Natural killer cell (primary cell): Measurements from ENCODE around the gene FAM131C. TPM values are rescaled to one million over a fixed set of nuclear protein-coding genes. Genes with fewer than 3 reads are reported as not detected.

ENCODE experiments used
- ATAC-seq, 3 donors: fragments of 150-1000 bp in 2 of 3; fragments of 200-7000 bp in 1 of 3; cut with Tn5 transposase; 1 replicate in 1 of 3; 2 replicates in 2 of 3; pipeline ENCODE4 v1.10.0; 2021; ENCODE audit warnings: mild to moderate bottlenecking in 2 of 3, moderate library complexity in 2 of 3
- DNase-seq, 2 donors: peaks; one replicate each; pipeline versions ENCODE4 v3.0.0 to v3.0.0-alpha.2; 2013 to 2021; ENCODE audit warnings: mixed read lengths in 1 of 2
- H3K27ac ChIP-seq: one replicate; pipeline ENCODE4 v1.5.1; 2013; ENCODE audit warnings: mild to moderate bottlenecking, low read length
- H3K27me3 ChIP-seq: one replicate; pipeline ENCODE4 v1.6.1; 2013; ENCODE audit warnings: low read length; ENCODE audit not compliant: control insufficient read depth, insufficient read depth
- H3K36me3 ChIP-seq: one replicate; pipeline ENCODE4 v1.6.1; 2013; ENCODE audit warnings: low read length; ENCODE audit not compliant: control insufficient read depth, insufficient read depth
- H3K4me1 ChIP-seq: one replicate; pipeline ENCODE4 v1.6.1; 2013; ENCODE audit warnings: low read length; ENCODE audit not compliant: control insufficient read depth, insufficient read depth
- H3K4me3 ChIP-seq: one replicate; pipeline ENCODE4 v1.5.1; 2013; ENCODE audit warnings: low read length
- H3K9me3 ChIP-seq: one replicate; pipeline ENCODE4 v1.6.1; 2013; ENCODE audit warnings: low read length; ENCODE audit not compliant: control insufficient read depth, insufficient read depth
- H3K27ac Mint-ChIP-seq, 2 donors: one replicate each; pipeline ENCODE4 v1.8.0; 2022; ENCODE audit warnings: mild to moderate bottlenecking in 2 of 2, mixed read lengths in 2 of 2, moderate library complexity in 1 of 2
- H3K27me3 Mint-ChIP-seq, 2 donors: one replicate each; pipeline ENCODE4 v1.8.0; 2022; ENCODE audit warnings: low read depth in 2 of 2, mixed read lengths in 2 of 2
- H3K36me3 Mint-ChIP-seq: one replicate; pipeline ENCODE4 v1.8.0; 2022; ENCODE audit warnings: mixed read lengths
- H3K4me1 Mint-ChIP-seq, 2 donors: one replicate each; pipeline ENCODE4 v1.8.0; 2022; ENCODE audit warnings: mixed read lengths in 2 of 2
- H3K4me3 Mint-ChIP-seq: one replicate; pipeline ENCODE4 v1.8.0; 2022; ENCODE audit warnings: mild to moderate bottlenecking, moderate library complexity, mixed read lengths
- H3K9me3 Mint-ChIP-seq, 2 donors: one replicate each; pipeline ENCODE4 v1.8.0; 2022; ENCODE audit warnings: mixed read lengths in 2 of 2
- CTCF ChIP-seq: fragments of 200-600 bp; IDR thresholded peaks from one replicate; pipeline ENCODE4 v1.8.0; 2022; ENCODE audit warnings: antibody characterized with exemption
- WGBS: methylation state at CpG from one replicate; pipeline ENCODE4 v1.1.7; 2013; ENCODE audit warnings: missing lambda C conversion rate; ENCODE audit not compliant: insufficient coverage; 5-methylcytosine and 5-hydroxymethylcytosine counted together
- intact Hi-C: fragments of 100-400 bp; cut with micrococcal nuclease; formaldehyde crosslinking; loops from one replicate; pipeline ENCODE4 v1.14.2; 2022
- total RNA-seq, 4 donors: library from RNA; stranded (reverse); fragments of 120-200 nt in 1 of 4; gene quantifications; one replicate each; pipeline versions ENCODE4 v1.2.3 to v1.2.4, GENCODE V29; 2013 to 2022

The FAM131C gene
- total RNA-seq, 3 donors from 2014 or later (not counting 1 experiment from before 2014, with no cell fraction given) = not detected

GRCh38 chr1:16012590-16013219 is 60.7 kb downstream of the FAM131C start:
- peaks cover 0 to 11% of the 10 kb centered on the region in 2 donors for H3K4me1 Mint-ChIP-seq
- peak overlapping the region in 1 of 2 donors; percentile 87 for H3K27ac Mint-ChIP-seq
- Histone ChIP-seq H3K4me3 (peak overlapping the region; percentile 7), H3K27ac (no peak overlapping the region), H3K9me3 (no peaks in the 10 kb centered on the region), H3K27me3 (no peaks in the 10 kb centered on the region), H3K4me1 (peaks cover 16% of the 10 kb centered on the region), H3K36me3 (no peaks in the 10 kb centered on the region)
- peak; percentile 43 to 44 for DNase-seq
- H3K36me3 Mint-ChIP-seq = no peaks in the 10 kb centered on the region
- H3K4me3 Mint-ChIP-seq = peak overlapping the region; percentile 47
- peak; percentile 38 to 62 (median 59) for ATAC-seq
- no peaks in the 10 kb centered on the region for H3K27me3 Mint-ChIP-seq
- intact Hi-C loops = no loop called here
- WGBS = 4% methylated on average over 35 of the region's 36 CpGs
- H3K9me3 Mint-ChIP-seq = no peaks in the 10 kb centered on the region
- TF ChIP-seq CTCF = no peak

- no peaks in the 10 kb centered on the region for H3K9me3 Mint-ChIP-seq
Observed at GRCh38 chr1:16011936-16012589, 61.4 kb downstream of the FAM131C start.

GRCh38 chr1:16010837-16011236 is 62.6 kb downstream of the FAM131C start:
- no peak overlapping the region for H3K27ac Mint-ChIP-seq
- intact Hi-C loops = no loop called here
- H3K36me3 ChIP-seq = no peaks in the 10 kb centered on the region
- ATAC-seq (no peak), DNase-seq (no peak)
- H3K9me3 Mint-ChIP-seq = no peaks in the 10 kb centered on the region
- no peaks in the 10 kb centered on the region for H3K27me3 Mint-ChIP-seq
- H3K27me3 ChIP-seq = no peaks in the 10 kb centered on the region
- peaks cover 0 to 15% of the 10 kb centered on the region in 2 donors for H3K4me1 Mint-ChIP-seq
- no peaks in the 10 kb centered on the region for H3K36me3 Mint-ChIP-seq
- H3K4me3 Mint-ChIP-seq = no peak overlapping the region
- H3K4me1 ChIP-seq = peaks cover 22% of the 10 kb centered on the region
- WGBS = 98% methylated on average over 3 of the region's 3 CpGs
- no peaks in the 10 kb centered on the region for H3K9me3 ChIP-seq
- H3K4me3 ChIP-seq = no peak overlapping the region
- H3K27ac ChIP-seq = no peak overlapping the region
- no peak for TF ChIP-seq CTCF

More at GRCh38 chr1:16011936-16012589, 61.4 kb downstream of the FAM131C start:
- H3K27ac ChIP-seq = no peak overlapping the region
- Mint-ChIP-seq H3K4me1 (peaks cover 0 to 11% of the 10 kb centered on the region in 2 donors), H3K36me3 (no peaks in the 10 kb centered on the region), H3K4me3 (peak overlapping the region; percentile 47), H3K27me3 (no peaks in the 10 kb centered on the region), H3K27ac (peak overlapping the region in 1 of 2 donors; percentile 87)
- no peak for DNase-seq
- H3K27me3 ChIP-seq = no peaks in the 10 kb centered on the region
- no peaks in the 10 kb centered on the region for H3K9me3 ChIP-seq
- peaks cover 16% of the 10 kb centered on the region for H3K4me1 ChIP-seq
- 97% methylated on average over 10 of the region's 11 CpGs for WGBS
- intact Hi-C loops = no loop called here
- TF ChIP-seq CTCF = no peak
- H3K4me3 ChIP-seq = peak overlapping the region; percentile 7
- H3K36me3 ChIP-seq = no peaks in the 10 kb centered on the region
- no peak for ATAC-seq
